ENCODE results near the gene IFIT3.

- no peak for TF ChIP-seq EZH2phosphoT487 (IDR thresholded peaks at IDR 0.05; ENCODE audit: borderline replicate concordance)
- TF ChIP-seq, protein P1, sequence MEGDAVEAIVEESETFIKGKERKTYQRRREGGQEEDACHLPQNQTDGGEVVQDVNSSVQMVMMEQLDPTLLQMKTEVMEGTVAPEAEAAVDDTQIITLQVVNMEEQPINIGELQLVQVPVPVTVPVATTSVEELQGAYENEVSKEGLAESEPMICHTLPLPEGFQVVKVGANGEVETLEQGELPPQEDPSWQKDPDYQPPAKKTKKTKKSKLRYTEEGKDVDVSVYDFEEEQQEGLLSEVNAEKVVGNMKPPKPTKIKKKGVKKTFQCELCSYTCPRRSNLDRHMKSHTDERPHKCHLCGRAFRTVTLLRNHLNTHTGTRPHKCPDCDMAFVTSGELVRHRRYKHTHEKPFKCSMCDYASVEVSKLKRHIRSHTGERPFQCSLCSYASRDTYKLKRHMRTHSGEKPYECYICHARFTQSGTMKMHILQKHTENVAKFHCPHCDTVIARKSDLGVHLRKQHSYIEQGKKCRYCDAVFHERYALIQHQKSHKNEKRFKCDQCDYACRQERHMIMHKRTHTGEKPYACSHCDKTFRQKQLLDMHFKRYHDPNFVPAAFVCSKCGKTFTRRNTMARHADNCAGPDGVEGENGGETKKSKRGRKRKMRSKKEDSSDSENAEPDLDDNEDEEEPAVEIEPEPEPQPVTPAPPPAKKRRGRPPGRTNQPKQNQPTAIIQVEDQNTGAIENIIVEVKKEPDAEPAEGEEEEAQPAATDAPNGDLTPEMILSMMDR (conservative IDR thresholded peaks at IDR 0.05; ENCODE audit: low read length): no peak
These were observed 21.1 kb upstream of the IFIT3 start for GRCh38 chr10:89306434-89307268.

Measured in Loucy (cell line).